HG03469 (cell line): ENCODE measurements around the gene COG5.

ENCODE experiments used
- ATAC-seq: cut with Tn5 transposase; IDR thresholded peaks from one replicate; pipeline ENCODE4 v1.9.1; 2021; ENCODE audit warnings: mild to moderate bottlenecking, moderate library complexity, moderate number of reproducible peaks; ENCODE audit not compliant: unreplicated experiment

The COG5 gene

DNA sequence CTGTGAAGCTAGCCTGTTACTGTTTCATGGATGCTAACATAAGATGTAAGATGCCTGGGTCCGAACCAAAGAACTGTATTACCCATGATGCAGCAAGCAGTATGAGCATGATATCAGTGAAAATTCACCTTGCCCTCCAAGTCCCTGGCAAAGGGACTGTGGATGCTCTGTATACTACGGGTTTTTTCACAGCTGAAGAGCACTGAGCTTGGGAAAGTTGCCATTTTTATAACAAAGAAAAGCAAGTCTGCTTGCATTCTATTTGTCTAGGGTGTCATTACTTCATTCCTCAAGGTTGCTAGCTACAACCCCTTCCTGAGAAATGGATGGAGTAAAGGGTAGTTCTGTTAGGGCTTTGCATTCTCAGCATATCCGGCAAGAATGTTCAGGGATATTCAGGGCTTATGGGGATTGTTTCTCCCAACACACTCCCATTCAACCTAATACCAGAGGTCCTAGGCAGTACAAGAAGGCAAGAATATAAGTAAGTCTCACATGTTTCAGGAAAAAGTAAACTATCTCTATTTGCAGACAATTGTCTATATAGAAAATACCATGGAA lies 99.0 kb downstream of the COG5 start:
- no peak for ATAC-seq

- no peak for ATAC-seq
These were observed 100.3 kb downstream of the COG5 start for GRCh38 chr7:107463139-107464078.

DNA sequence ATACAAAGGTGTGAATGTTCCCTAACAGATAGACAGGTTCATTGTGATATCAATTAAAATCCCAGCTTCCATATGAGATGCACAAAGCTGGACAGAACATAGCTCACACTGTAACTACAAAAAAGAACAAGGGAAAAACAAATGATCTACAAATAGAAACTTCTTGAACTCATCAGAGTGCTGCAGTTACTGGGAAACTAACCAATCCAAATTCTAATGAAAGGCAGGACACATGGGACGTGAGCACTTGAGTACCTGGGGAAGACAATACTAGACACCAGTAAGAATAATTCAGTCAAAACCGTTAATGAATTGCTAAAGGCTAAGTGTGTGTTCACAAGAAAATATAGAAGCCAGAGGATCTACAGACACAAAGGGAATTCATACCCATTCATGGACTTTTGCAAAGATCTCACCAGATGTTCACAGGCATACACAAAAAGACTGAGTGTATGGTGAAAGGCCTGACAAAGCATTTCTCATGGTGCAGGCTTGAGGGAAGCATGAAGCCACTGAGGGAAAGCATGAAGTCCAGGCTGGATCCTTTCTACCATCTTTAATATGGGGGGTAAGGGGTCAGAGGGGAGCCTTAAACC lies 101.7 kb downstream of the COG5 start:
- no peak for ATAC-seq

GRCh38 chr7:107453388-107453787 lies 110.3 kb downstream of the COG5 start:
- ATAC-seq, result no peak

DNA sequence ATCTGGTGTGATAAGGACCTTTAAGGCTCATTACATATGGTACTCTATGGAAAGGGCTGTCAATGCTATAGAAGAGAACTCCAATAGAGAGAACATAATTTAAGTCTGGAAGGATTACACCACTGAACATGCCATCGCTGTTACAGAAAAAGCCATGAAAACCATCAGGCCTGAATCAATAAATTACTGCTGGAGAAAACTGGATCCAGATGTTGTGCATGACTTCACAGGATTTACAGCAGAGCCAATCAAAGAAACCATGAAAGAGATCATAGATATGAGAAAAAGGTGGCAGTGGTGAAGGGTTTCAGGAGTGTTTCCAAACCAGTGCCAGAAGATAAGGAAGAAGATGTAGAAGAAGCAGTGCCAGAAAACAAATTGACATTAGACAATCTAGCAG lies 112.8 kb downstream of the COG5 start:
- ATAC-seq, result no peak

GRCh38 chr7:107446988-107447387 lies 116.7 kb downstream of the COG5 start:
- ATAC-seq, result no peak

GRCh38 chr7:107446531-107446930 lies 117.2 kb downstream of the COG5 start:
- no peak for ATAC-seq

DNA sequence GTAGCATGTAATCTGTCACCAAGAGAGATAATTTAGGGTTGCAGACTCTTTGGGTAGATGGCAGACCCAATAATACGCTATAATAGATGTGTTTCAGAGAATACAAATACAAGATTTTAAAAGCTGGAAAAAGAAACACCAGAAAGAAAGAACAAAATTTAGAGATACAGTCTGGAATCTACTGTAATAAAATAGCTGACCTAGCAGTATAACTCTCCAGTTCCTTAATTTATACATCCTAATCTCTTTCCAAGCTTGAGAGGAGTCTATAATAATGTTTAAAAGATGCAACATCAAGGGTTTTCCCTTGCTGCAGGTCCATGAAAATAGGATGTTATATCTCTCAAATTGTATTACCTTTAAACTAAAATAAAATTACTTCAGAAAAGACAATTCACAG lies 121.0 kb downstream of the COG5 start:
- no peak for ATAC-seq

DNA sequence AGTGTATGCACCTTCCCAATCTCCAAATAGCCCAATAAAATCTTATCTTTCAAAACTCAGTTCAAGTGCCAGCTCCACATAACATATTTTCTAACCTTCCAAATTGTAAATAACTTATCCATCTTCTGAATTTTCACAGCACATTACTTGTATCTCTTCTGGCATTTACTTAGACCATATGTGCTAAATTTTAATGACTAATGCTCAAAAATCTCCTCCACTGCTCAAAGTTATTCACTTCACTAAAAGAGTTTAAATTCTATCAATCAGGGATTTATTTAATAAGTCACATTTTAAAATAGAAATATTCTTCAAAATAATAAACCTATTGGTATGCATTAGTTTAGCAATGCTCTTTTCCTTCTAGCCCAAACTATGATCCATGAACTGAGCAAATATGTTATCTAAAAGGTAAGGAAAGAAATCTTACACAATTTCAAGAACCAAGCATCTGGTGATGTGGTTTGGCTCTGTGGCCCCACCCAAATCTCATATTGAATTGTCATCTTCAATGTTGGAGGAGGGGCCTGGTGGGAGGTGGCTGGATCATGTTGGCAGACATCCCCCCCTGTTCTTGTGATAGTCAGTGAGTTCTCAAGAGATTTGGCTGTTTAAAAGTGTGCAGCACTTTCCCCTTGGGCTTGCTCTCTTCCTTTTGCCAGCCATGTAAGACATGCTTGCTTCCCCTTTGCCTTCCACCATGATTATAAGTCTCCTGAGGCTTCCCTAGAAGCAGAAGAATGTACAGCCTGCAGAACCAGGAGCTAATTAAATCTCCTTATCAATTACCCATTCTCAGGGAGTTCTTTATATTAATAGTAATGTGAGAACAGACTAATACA lies 121.9 kb downstream of the COG5 start:
- ATAC-seq, result no peak

DNA sequence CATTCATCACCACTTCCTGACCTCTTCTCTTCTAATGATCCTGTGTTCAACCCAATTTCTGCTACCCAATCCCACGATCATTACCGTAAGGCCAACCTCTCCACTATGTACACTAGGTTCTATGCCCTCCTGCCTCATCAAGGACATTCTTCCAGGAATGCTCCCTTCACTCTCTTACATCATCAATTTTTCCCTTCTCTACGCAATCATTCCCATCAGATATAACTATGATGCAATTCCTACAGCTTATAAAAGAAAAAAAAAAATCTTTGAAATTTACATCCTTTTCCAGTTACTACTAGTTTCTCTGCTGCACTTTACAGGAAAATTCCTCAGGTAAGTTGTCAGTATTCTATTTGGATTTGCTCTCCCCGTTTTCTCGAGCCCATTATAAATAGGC lies 124.7 kb downstream of the COG5 start:
- ATAC-seq, result no peak

- ATAC-seq, result no peak
These were observed 128.0 kb downstream of the COG5 start for GRCh38 chr7:107435749-107436148.

GRCh38 chr7:107432261-107432660 lies 131.5 kb downstream of the COG5 start:
- no peak for ATAC-seq

- ATAC-seq, result no peak
These were observed 133.7 kb downstream of the COG5 start for GRCh38 chr7:107430057-107430456.

DNA sequence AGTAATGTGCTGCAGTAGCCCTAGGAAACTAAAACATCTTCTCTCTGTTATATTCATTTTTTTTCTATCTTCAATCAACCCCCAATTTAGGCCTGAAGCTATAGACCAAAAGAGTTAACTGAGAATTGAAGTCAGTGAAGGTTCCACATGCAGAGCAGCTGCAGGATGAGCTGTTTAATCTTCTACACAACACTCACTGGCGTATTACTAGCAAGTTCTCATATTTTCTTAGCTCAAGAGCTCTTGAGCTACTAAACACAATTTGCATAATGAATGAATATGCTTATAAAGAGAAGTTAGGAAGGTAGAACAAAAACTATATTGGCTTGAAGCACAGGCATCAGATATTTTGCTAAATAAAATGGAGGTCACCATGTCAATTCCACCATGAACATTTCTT lies 135.1 kb downstream of the COG5 start:
- no peak for ATAC-seq

- no peak for ATAC-seq
These were observed 136.3 kb downstream of the COG5 start for GRCh38 chr7:107427462-107427861.

GRCh38 chr7:107414198-107414597 lies 149.5 kb downstream of the COG5 start:
- ATAC-seq, result no peak

DNA sequence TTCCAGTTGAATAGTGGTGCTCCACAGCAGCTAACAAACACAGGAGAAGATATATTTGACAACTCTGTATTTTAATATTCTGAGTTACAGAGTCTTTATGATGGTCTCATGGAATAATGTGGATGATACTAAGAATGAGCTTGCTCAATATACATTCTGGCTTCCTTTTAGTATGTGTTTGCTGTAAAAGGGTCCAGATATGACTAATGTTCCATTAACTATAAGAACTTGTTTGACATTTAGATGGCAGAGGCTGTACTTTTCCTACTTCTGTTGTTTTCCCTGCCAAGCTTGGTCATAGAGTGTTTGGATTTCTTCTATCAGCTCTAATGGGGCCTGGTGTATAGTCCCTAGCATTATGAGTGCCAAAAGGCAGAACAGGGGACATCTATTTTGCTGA lies 155.4 kb downstream of the COG5 start:
- ATAC-seq, result no peak

DNA sequence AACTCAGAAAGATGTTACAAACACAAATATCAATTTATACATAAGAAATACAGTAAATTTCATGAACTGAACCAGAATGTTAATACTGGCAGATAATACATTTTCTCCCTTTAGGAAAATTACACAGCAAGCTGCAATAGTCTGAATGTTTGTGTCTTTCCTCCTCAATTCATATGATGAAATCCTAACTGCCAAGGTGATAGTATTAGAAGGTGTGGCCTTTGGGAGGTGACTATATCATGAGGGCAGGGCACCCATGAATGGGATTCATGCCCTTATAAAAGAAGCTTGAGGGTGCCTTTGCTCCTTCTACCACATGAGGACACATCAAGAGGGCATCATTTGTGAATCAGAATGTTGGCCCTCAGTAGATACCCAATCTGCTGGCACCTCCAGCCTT lies 158.2 kb downstream of the COG5 start:
- no peak for ATAC-seq

GRCh38 chr7:107404740-107405537 lies 158.8 kb downstream of the COG5 start:
- no peak for ATAC-seq

DNA sequence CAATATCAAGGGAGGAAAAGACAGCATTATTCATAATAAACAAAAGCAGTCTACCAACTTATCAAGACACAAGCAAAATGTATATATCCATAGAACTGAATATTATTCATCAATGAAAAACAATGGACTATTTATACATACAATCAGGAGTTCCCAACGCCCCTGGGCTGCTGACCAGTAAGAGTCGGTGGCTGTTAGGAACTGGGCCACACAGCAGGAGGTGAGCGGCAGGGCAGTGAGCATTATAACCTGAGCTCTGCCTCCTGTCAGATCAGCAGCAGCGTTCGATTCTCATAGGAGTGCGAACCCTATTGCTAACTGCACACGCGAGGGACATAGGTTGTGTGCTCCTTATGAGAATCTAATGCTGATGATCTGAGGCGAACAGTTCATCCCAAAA lies 165.6 kb downstream of the COG5 start:
- no peak for ATAC-seq
